Type B pancreatic cell (in vitro differentiated cells): ENCODE results near the gene NTMT2. TPM values are rescaled to one million over a fixed set of nuclear protein-coding genes. Genes with fewer than 3 reads are reported as not detected.

Source experiments
- DNase-seq: peaks from one replicate; pipeline ENCODE4 v3.0.0; 2021; ENCODE audit warnings: mixed read lengths; ENCODE audit not compliant: unreplicated experiment; ENCODE audit errors: extremely low spot score
- H3K27ac Mint-ChIP-seq: 2 replicates; pipeline ENCODE4 v1.8.0; 2021; ENCODE audit warnings: mild to moderate bottlenecking, mixed read lengths
- H3K27me3 Mint-ChIP-seq: 2 replicates; pipeline ENCODE4 v1.8.0; 2021; ENCODE audit warnings: mixed read lengths
- H3K36me3 Mint-ChIP-seq: 2 replicates; pipeline ENCODE4 v1.8.0; 2021; ENCODE audit warnings: mixed read lengths
- H3K4me1 Mint-ChIP-seq: one replicate; pipeline ENCODE4 v1.8.0; 2021; ENCODE audit warnings: mixed read lengths; ENCODE audit not compliant: unreplicated experiment
- H3K4me3 Mint-ChIP-seq: 2 replicates; pipeline ENCODE4 v1.8.0; 2021; ENCODE audit warnings: mild to moderate bottlenecking, mixed read lengths
- H3K9me3 Mint-ChIP-seq: 2 replicates; pipeline ENCODE4 v1.8.0; 2021; ENCODE audit warnings: mixed read lengths
- total RNA-seq: library from RNA; stranded (reverse); gene quantifications from 2 replicates; pipeline ENCODE4 v1.2.1, GENCODE V29; 2021; ENCODE audit warnings: low replicate concordance
- TF ChIP-seq, protein P1 (sequence below): fragments of 200-600 bp; sonication (generic); conservative IDR thresholded peaks from 2 replicates; pipeline ENCODE4 v1.5.0; 2021; ENCODE audit warnings: antibody characterized with exemption, mild to moderate bottlenecking

NTMT2 gene
- total RNA-seq, 1 donor from 2014 or later: not detected

DNA sequence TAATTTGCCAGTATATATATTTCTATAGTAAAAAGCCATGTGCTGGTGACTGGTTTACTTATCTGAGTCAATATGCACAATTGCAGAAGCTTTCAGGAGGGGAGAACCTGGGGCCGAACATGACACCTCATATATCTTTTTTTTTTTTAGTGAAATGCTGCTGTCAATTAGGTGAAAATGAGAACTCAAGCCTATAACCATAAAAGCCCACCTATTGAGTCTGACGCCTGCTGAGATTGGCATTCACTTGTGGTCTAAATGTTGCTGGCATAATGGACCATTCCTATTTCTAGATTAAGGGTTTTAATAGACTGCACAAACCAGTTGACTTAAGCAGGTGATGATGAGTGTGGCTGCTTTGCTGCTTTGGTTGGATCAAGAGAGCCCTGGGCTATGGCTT is 10.8 kb downstream of the NTMT2 start:
- Mint-ChIP-seq H3K9me3 (peaks cover 13% of the 10 kb centered on the region), H3K36me3 (no peaks in the 10 kb centered on the region), H3K27ac (no peak overlapping the region), H3K27me3 (no peaks in the 10 kb centered on the region), H3K4me1 (no peaks in the 10 kb centered on the region), H3K4me3 (no peak overlapping the region)
- DNase-seq: no peak
- TF ChIP-seq, protein P1, sequence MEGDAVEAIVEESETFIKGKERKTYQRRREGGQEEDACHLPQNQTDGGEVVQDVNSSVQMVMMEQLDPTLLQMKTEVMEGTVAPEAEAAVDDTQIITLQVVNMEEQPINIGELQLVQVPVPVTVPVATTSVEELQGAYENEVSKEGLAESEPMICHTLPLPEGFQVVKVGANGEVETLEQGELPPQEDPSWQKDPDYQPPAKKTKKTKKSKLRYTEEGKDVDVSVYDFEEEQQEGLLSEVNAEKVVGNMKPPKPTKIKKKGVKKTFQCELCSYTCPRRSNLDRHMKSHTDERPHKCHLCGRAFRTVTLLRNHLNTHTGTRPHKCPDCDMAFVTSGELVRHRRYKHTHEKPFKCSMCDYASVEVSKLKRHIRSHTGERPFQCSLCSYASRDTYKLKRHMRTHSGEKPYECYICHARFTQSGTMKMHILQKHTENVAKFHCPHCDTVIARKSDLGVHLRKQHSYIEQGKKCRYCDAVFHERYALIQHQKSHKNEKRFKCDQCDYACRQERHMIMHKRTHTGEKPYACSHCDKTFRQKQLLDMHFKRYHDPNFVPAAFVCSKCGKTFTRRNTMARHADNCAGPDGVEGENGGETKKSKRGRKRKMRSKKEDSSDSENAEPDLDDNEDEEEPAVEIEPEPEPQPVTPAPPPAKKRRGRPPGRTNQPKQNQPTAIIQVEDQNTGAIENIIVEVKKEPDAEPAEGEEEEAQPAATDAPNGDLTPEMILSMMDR: no peak

- TF ChIP-seq, protein P1: no peak
- Mint-ChIP-seq H3K36me3 (no peaks in the 10 kb centered on the region), H3K4me3 (no peak overlapping the region), H3K27ac (no peak overlapping the region), H3K9me3 (peaks cover 13% of the 10 kb centered on the region), H3K27me3 (no peaks in the 10 kb centered on the region), H3K4me1 (peaks cover 5% of the 10 kb centered on the region)
- DNase-seq: no peak
Observed at GRCh38 chr1:170157820-170158219, 12.1 kb downstream of the NTMT2 start.

- no peak for DNase-seq
- Mint-ChIP-seq H3K4me3 (no peak overlapping the region), H3K9me3 (no peaks in the 10 kb centered on the region), H3K4me1 (peaks cover 17% of the 10 kb centered on the region), H3K27me3 (no peaks in the 10 kb centered on the region), H3K27ac (no peak overlapping the region), H3K36me3 (no peaks in the 10 kb centered on the region)
- TF ChIP-seq, protein P1: no peak
Observed at GRCh38 chr1:170162459-170163246, 16.9 kb downstream of the NTMT2 start.

DNA sequence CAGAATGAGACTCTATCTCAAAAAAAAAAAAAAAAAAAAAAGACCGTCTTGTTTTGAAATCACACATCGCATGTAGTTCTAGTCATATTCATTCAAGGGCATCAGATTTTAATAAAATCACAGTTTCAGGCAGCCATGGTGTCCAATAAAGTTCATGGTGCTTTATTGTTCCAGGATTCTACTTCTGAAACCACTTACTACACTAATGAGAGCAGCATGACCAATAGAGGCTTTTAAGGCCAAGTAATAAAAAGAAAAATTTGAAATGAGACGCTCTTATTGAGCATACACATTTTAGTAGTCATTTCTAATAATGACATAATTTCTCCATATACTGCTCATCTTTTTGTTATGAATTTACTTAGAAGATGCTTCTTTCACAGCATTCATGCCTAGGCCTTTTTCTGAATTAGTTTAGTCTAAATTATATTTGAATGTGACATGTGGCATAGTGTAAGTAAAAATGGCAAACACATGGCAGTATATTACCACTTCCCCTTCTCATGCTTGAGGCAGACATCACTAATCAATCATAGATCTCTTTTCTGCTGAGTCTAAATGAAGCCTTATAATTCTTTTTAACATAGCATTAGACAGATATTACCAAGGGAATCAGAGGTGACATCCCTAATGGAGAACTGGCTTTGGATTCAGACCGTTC is 18.5 kb downstream of the NTMT2 start:
- no peak overlapping the region for H3K4me3 Mint-ChIP-seq
- H3K27ac Mint-ChIP-seq: no peak overlapping the region
- no peaks in the 10 kb centered on the region for H3K36me3 Mint-ChIP-seq
- H3K27me3 Mint-ChIP-seq: no peaks in the 10 kb centered on the region
- no peak for DNase-seq
- no peaks in the 10 kb centered on the region for H3K9me3 Mint-ChIP-seq
- TF ChIP-seq, protein P1: no peak
- H3K4me1 Mint-ChIP-seq: peaks cover 26% of the 10 kb centered on the region

DNA sequence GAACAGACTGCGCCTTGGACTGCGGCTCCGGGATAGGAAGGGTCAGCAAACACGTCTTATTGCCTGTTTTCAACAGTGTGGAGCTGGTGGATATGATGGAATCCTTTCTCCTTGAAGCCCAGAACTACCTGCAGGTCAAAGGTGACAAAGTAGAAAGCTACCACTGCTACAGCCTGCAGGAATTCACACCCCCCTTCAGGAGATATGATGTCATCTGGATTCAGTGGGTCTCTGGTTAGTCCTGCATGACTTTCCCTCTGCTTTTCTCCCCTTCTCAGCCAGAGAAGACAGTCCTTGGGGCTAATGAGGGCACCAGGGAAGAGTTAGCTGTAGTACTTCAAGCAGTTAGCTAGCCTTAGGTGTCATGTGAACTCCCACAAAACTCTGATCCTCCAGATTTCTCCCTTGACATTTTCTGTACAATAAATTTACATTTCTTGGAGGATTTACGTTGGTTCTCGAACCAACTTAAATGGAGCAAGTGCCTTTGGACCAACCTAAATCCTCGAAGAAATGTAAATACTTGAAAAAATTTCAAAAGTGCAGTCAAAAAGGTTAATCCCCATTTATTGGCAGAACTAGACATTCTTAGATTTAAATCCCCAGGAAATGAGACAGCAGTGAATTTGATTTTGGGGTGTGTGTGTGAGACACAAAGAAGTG is 20.9 kb downstream of the NTMT2 start:
- no peaks in the 10 kb centered on the region for H3K36me3 Mint-ChIP-seq
- peaks cover 12% of the 10 kb centered on the region for H3K9me3 Mint-ChIP-seq
- no peak for DNase-seq
- no peak overlapping the region for H3K4me3 Mint-ChIP-seq
- peaks cover 26% of the 10 kb centered on the region for H3K4me1 Mint-ChIP-seq
- H3K27ac Mint-ChIP-seq: no peak overlapping the region
- H3K27me3 Mint-ChIP-seq: no peaks in the 10 kb centered on the region
- TF ChIP-seq, protein P1: no peak
